Thyroid gland (tissue), 4 donors: Measurements from ENCODE around the gene PCDHGA5.

ENCODE experiments used
- CTCF ChIP-seq, 6 experiments: fragments of 200-600 bp in 3 of 6; fragments of 450-650 bp in 3 of 6; sonication (generic) in 3 of 6; IDR thresholded peaks; one replicate each; pipeline ENCODE4 v1.5.1; 2016 to 2019; ENCODE audit warnings: antibody characterized with exemption in 6 of 6, mild to moderate bottlenecking in 2 of 6, inconsistent platforms in 1 of 6, moderate library complexity in 1 of 6
- POLR2A ChIP-seq, 2 donors: fragments of 450-650 bp; IDR thresholded peaks; one replicate each; pipeline ENCODE4 v1.6.1; 2017; ENCODE audit warnings: antibody characterized with exemption in 2 of 2, mild to moderate bottlenecking in 2 of 2, moderate library complexity in 1 of 2

- TF ChIP-seq CTCF (IDR thresholded peaks at IDR 0.05) (no peak), POLR2A (IDR thresholded peaks at IDR 0.05) (no peak)
Observed at GRCh38 chr5:141355641-141356040, 8.3 kb upstream of the PCDHGA5 start.
